Cardiac septum (tissue), 1 donor: ENCODE results near the gene KIF3C. TPM values are rescaled to one million over a fixed set of nuclear protein-coding genes. Genes with fewer than 3 reads are reported as not detected.
"Not testable (repeated sequence)": the region's sequence is repeated elsewhere in the genome, so short reads cannot be mapped to it uniquely, and the experiment has no call there.

Experiments used
- DNase-seq: peaks from one replicate; pipeline ENCODE4 v3.0.0-alpha.2; 2020; ENCODE audit warnings: low spot score
- intact Hi-C: fragments of 100-400 bp; cut with DNase I; formaldehyde crosslinking; loops from one replicate; pipeline ENCODE4 v1.14.0; 2022
- total RNA-seq: library from RNA; stranded (reverse); fragmentation: NEBNext Ultra II Directional; extraction: Animal tissue kit (Norgen Biotek cat#: 25700); gene quantifications from one replicate; pipeline ENCODE4 v1.2.1, GENCODE V29; 2021
- donor health status: DM: no; HTN: no; CAD: no.

KIF3C gene
- total RNA-seq, 1 donor from 2014 or later: 5.5 TPM

GRCh38 chr2:25928668-25929067, 53.6 kb downstream of the KIF3C start:
- DNase-seq: no peak
- intact Hi-C loops: no loop called here

GRCh38 chr2:25926984-25927756, 55.1 kb downstream of the KIF3C start:
- DNase-seq: no peak
- intact Hi-C loops: no loop called here

GRCh38 chr2:25922501-25922900, 59.8 kb downstream of the KIF3C start:
- intact Hi-C loops: no loop called here
- no peak for DNase-seq

- intact Hi-C loops: no loop called here
- no peak for DNase-seq
These were observed 61.4 kb downstream of the KIF3C start for GRCh38 chr2:25920786-25921415.

GRCh38 chr2:25920336-25920735, 62.0 kb downstream of the KIF3C start:
- DNase-seq: no peak
- intact Hi-C loops: no loop called here

- intact Hi-C loops: no loop called here
These were observed 64.5 kb downstream of the KIF3C start for GRCh38 chr2:25917832-25918231.

GRCh38 chr2:25917411-25917810, 64.9 kb downstream of the KIF3C start:
- intact Hi-C loops, DNase-seq: not testable (repeated sequence)

More at GRCh38 chr2:25917832-25918231, 64.5 kb downstream of the KIF3C start:
- no peak for DNase-seq

GRCh38 chr2:25915944-25916772, 66.1 kb downstream of the KIF3C start:
- DNase-seq, intact Hi-C loops: not testable (repeated sequence)

- intact Hi-C loops, DNase-seq: not testable (repeated sequence)
These were observed 66.9 kb downstream of the KIF3C start for GRCh38 chr2:25915411-25915810.

- DNase-seq, intact Hi-C loops: not testable (repeated sequence)
These were observed 68.7 kb downstream of the KIF3C start for GRCh38 chr2:25913696-25913973.

- intact Hi-C loops: no loop called here
- DNase-seq: no peak
These were observed 69.2 kb downstream of the KIF3C start for GRCh38 chr2:25912851-25913695.

GRCh38 chr2:25909574-25909973, 72.7 kb downstream of the KIF3C start:
- intact Hi-C loops, DNase-seq: not testable (repeated sequence)

GRCh38 chr2:25905126-25905525, 77.2 kb downstream of the KIF3C start:
- intact Hi-C loops: no loop called here
- no peak for DNase-seq

GRCh38 chr2:25903216-25903776, 79.0 kb downstream of the KIF3C start:
- DNase-seq: no peak
- intact Hi-C loops: no loop called here

- intact Hi-C loops: no loop called here
- no peak for DNase-seq
These were observed 82.8 kb downstream of the KIF3C start for GRCh38 chr2:25899404-25899970.

- intact Hi-C loops: no loop called here
- no peak for DNase-seq
These were observed 84.8 kb downstream of the KIF3C start for GRCh38 chr2:25897506-25897905.

GRCh38 chr2:25896308-25896707, 86.0 kb downstream of the KIF3C start:
- intact Hi-C loops: not testable (repeated sequence)

GRCh38 chr2:25895610-25896009, 86.7 kb downstream of the KIF3C start:
- no peak for DNase-seq
- intact Hi-C loops: no loop called here

More at GRCh38 chr2:25896308-25896707, 86.0 kb downstream of the KIF3C start:
- not testable (repeated sequence) for DNase-seq

GRCh38 chr2:25895018-25895417, 87.3 kb downstream of the KIF3C start:
- DNase-seq: no peak
- intact Hi-C loops: no loop called here
